ENCODE measurements around the gene KAT6B.

GRCh38 chr10:74903491-74903890 is 77.1 kb downstream of the KAT6B start:
- TF ChIP-seq CTCF (IDR thresholded peaks at IDR 0.05) (no peak), POLR2A (IDR thresholded peaks at IDR 0.05) (no peak)
